GM19467 (cell line): ENCODE data around the gene LRIG2.
"Not testable (repeated sequence)": the region's sequence is repeated elsewhere in the genome, so short reads cannot be mapped to it uniquely, and the experiment has no call there.

Source experiments
- ATAC-seq: cut with Tn5 transposase; IDR thresholded peaks from one replicate; pipeline ENCODE4 v1.9.1; 2021; ENCODE audit warnings: mild to moderate bottlenecking, moderate library complexity; ENCODE audit not compliant: unreplicated experiment

Gene LRIG2

GRCh38 chr1:113072757-113073478 is at the start of gene LRIG2:
LRIG2 (plus strand) TSS chr1:113073198; CDS start chr1:113073407, 209 bp downstream.
- peak; percentile 93 for ATAC-seq

GRCh38 chr1:113023316-113023715 is 49.7 kb upstream of the LRIG2 start:
- not testable (repeated sequence) for ATAC-seq

GRCh38 chr1:113027007-113027406 is 46.0 kb upstream of the LRIG2 start:
- no peak for ATAC-seq

GRCh38 chr1:113027449-113027848 is 45.5 kb upstream of the LRIG2 start:
- ATAC-seq, result no peak

- no peak for ATAC-seq
Measured at GRCh38 chr1:113029822-113030221, 43.2 kb upstream of the LRIG2 start.

- no peak for ATAC-seq
Measured at GRCh38 chr1:113031171-113031933, 41.6 kb upstream of the LRIG2 start.

- no peak for ATAC-seq
Measured at GRCh38 chr1:113035086-113035485, 37.9 kb upstream of the LRIG2 start.

GRCh38 chr1:113036639-113037321 is 36.2 kb upstream of the LRIG2 start:
- no peak for ATAC-seq

- ATAC-seq, result no peak
Measured at GRCh38 chr1:113040041-113040440, 33.0 kb upstream of the LRIG2 start.

GRCh38 chr1:113040718-113041412 is 32.1 kb upstream of the LRIG2 start:
- ATAC-seq, result no peak

- ATAC-seq, result no peak
Measured at GRCh38 chr1:113041569-113042284, 31.3 kb upstream of the LRIG2 start.

- peak; percentile 61 for ATAC-seq
Measured at GRCh38 chr1:113042285-113043143, 30.5 kb upstream of the LRIG2 start.

GRCh38 chr1:113043144-113043488 is 29.9 kb upstream of the LRIG2 start:
- ATAC-seq, result not testable (repeated sequence)

- no peak for ATAC-seq
Measured at GRCh38 chr1:113046569-113046968, 26.4 kb upstream of the LRIG2 start.

GRCh38 chr1:113048064-113048463 is 24.9 kb upstream of the LRIG2 start:
- no peak for ATAC-seq

GRCh38 chr1:113053344-113054126 is 19.5 kb upstream of the LRIG2 start:
- no peak for ATAC-seq

GRCh38 chr1:113055570-113055969 is 17.4 kb upstream of the LRIG2 start:
- ATAC-seq, result no peak

- ATAC-seq, result no peak
Measured at GRCh38 chr1:113057006-113057405, 16.0 kb upstream of the LRIG2 start.
